ENCODE data around the gene LMCD1. TPM values are rescaled to one million over a fixed set of nuclear protein-coding genes. Genes with fewer than 3 reads are reported as not detected.

LMCD1 gene
- polyA plus RNA-seq, 2 donors: 17.2 to 21.2 TPM

DNA sequence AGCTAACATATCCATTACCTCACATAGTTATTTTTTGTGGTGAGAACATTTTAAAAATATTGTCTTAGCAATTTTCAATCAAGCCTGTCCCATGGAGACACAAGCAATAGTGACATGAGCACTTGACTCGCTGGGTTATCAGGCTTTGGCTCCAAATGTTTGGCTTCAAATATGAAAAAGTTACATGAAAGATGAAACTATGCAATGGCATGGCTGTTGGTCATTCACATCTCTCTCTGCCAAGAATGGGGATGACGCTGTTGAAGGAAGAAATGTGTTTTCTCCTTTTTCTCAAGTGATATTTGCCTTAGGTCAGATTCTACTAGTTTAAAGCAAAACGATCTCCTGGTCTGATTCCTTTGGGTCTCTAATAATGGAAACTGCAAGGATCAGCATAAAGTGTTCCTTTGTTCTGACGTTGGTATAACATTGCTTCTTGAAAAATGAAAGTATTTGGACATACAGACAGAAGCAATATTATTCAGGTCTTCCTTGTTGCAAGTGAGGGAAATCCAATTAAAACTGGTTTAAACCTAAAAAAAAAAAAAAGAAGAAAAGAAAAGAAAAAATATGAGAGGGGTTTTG is 71.8 kb downstream of the LMCD1 start:
- Histone ChIP-seq H3K27ac (ENCODE audit: low read depth in 2 of 2, low read length in 1 of 2) (no peak overlapping the region), H3K4me3 (ENCODE audit: low read depth in 1 of 2, low read length in 2 of 2) (no peak overlapping the region), H3K36me3 (ENCODE audit: control insufficient read depth in 2 of 2, insufficient read depth in 2 of 2, low read length in 1 of 2) (no peaks in the 10 kb centered on the region), H3K9me3 (ENCODE audit: control insufficient read depth in 2 of 2, insufficient read depth in 1 of 2, low read depth in 1 of 2, low read length in 1 of 2) (no peaks in the 10 kb centered on the region), H3K4me1 (ENCODE audit: control insufficient read depth in 2 of 2, insufficient read depth in 2 of 2, low read length in 1 of 2) (peaks cover 7 to 10% of the 10 kb centered on the region in 2 donors), H3K27me3 (ENCODE audit: control insufficient read depth in 1 of 2, insufficient read depth in 2 of 2, low read length in 2 of 2) (no peaks in the 10 kb centered on the region)
- 61 to 68% methylated on average over 4 of the region's 4 CpGs for WGBS, 2 donors

GRCh38 chr3:8574040-8574669 is 72.5 kb downstream of the LMCD1 start:
- no peaks in the 10 kb centered on the region for H3K9me3 ChIP-seq (ENCODE audit: control insufficient read depth in 2 of 2, insufficient read depth in 1 of 2, low read depth in 1 of 2, low read length in 1 of 2)
- peaks cover 7 to 10% of the 10 kb centered on the region in 2 donors for H3K4me1 ChIP-seq (ENCODE audit: control insufficient read depth in 2 of 2, insufficient read depth in 2 of 2, low read length in 1 of 2)
- H3K36me3 ChIP-seq (ENCODE audit: control insufficient read depth in 2 of 2, insufficient read depth in 2 of 2, low read length in 1 of 2): no peaks in the 10 kb centered on the region
- WGBS, 2 donors: 61 to 71% methylated on average over 2 of the region's 2 CpGs
- H3K27me3 ChIP-seq (ENCODE audit: control insufficient read depth in 1 of 2, insufficient read depth in 2 of 2, low read length in 2 of 2): no peaks in the 10 kb centered on the region
- H3K27ac ChIP-seq (ENCODE audit: low read depth in 2 of 2, low read length in 1 of 2): no peak overlapping the region
- H3K4me3 ChIP-seq (ENCODE audit: low read depth in 1 of 2, low read length in 2 of 2): no peak overlapping the region

- Histone ChIP-seq H3K4me1 (ENCODE audit: control insufficient read depth in 2 of 2, insufficient read depth in 2 of 2, low read length in 1 of 2) (peaks cover 7 to 10% of the 10 kb centered on the region in 2 donors), H3K27me3 (ENCODE audit: control insufficient read depth in 1 of 2, insufficient read depth in 2 of 2, low read length in 2 of 2) (no peaks in the 10 kb centered on the region), H3K9me3 (ENCODE audit: control insufficient read depth in 2 of 2, insufficient read depth in 1 of 2, low read depth in 1 of 2, low read length in 1 of 2) (no peaks in the 10 kb centered on the region), H3K4me3 (ENCODE audit: low read depth in 1 of 2, low read length in 2 of 2) (no peak overlapping the region), H3K36me3 (ENCODE audit: control insufficient read depth in 2 of 2, insufficient read depth in 2 of 2, low read length in 1 of 2) (no peaks in the 10 kb centered on the region), H3K27ac (ENCODE audit: low read depth in 2 of 2, low read length in 1 of 2) (peak overlapping the region in 1 of 2 donors; percentile 18)
- 75 to 80% methylated on average over 5 of the region's 5 CpGs for WGBS, 2 donors
Measured at GRCh38 chr3:8574670-8575322, 73.2 kb downstream of the LMCD1 start.

DNA sequence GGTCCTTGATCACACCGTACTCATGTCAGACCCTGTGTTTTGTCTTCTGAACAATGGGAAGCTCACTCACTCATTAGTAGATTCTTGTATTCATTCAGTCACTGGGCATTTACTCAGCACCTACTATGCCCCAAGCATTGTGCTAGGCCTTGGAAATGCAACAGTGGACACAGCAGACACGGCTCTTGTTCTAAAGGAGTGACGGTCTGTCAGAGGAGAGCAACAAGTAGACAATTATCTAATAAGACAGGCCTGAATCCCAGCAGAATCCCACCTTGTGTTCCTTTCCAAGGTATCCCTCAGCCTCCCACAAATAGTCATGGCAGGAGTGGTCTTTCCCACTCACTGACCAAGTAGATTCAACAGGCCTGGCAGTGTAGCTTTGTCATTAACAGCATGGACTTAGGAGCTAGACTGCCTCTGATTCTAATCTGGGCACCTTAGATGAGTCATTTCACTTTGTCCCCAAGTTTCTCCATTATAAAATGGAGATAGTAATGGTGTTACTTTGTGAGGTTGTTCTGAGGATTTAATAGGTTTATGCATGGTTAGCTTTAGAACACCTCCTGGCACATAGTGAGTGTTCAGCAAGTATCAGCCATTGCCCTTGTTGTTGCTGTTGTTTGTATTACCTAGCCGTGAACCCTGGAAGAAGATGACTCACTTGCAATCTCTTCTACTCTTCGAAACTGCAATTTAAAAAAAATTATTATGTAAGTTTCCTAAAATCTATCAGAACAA is 73.9 kb downstream of the LMCD1 start:
- WGBS, 2 donors: 71 to 75% methylated on average over 5 of the region's 5 CpGs
- no peaks in the 10 kb centered on the region for H3K36me3 ChIP-seq (ENCODE audit: control insufficient read depth in 2 of 2, insufficient read depth in 2 of 2, low read length in 1 of 2)
- no peaks in the 10 kb centered on the region for H3K9me3 ChIP-seq (ENCODE audit: control insufficient read depth in 2 of 2, insufficient read depth in 1 of 2, low read depth in 1 of 2, low read length in 1 of 2)
- H3K27ac ChIP-seq (ENCODE audit: low read depth in 2 of 2, low read length in 1 of 2): peak overlapping the region; percentile 18 to 64
- no peak overlapping the region for H3K4me3 ChIP-seq (ENCODE audit: low read depth in 1 of 2, low read length in 2 of 2)
- H3K4me1 ChIP-seq (ENCODE audit: control insufficient read depth in 2 of 2, insufficient read depth in 2 of 2, low read length in 1 of 2): peaks cover 7 to 10% of the 10 kb centered on the region in 2 donors
- H3K27me3 ChIP-seq (ENCODE audit: control insufficient read depth in 1 of 2, insufficient read depth in 2 of 2, low read length in 2 of 2): no peaks in the 10 kb centered on the region

DNA sequence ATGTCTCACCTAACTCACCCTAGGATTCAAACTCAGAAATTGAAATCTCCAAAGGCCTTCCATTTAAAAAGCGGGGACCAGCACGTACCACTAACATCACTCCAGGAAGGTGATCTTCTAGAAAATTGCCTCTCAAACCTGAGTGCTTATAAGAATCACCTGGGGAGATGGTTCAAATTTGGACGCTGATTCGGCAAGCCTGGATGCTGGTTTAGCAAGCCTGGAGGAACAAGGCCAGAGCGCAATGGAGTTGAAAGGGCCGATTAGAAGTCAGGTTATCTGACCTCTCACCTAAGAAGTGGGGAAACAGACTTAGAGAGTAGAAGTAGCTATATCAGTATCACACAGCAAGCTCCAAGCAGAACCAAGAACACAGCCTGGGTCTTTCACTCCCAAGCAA is 74.8 kb downstream of the LMCD1 start:
- no peaks in the 10 kb centered on the region for H3K9me3 ChIP-seq (ENCODE audit: control insufficient read depth in 2 of 2, insufficient read depth in 1 of 2, low read depth in 1 of 2, low read length in 1 of 2)
- no peak overlapping the region for H3K4me3 ChIP-seq (ENCODE audit: low read depth in 1 of 2, low read length in 2 of 2)
- H3K27me3 ChIP-seq (ENCODE audit: control insufficient read depth in 1 of 2, insufficient read depth in 2 of 2, low read length in 2 of 2): no peaks in the 10 kb centered on the region
- peaks cover 4 to 10% of the 10 kb centered on the region in 2 donors for H3K4me1 ChIP-seq (ENCODE audit: control insufficient read depth in 2 of 2, insufficient read depth in 2 of 2, low read length in 1 of 2)
- WGBS, 2 donors: 88 to 89% methylated on average over 6 of the region's 6 CpGs
- no peaks in the 10 kb centered on the region for H3K36me3 ChIP-seq (ENCODE audit: control insufficient read depth in 2 of 2, insufficient read depth in 2 of 2, low read length in 1 of 2)
- peak overlapping the region; percentile 15 to 40 for H3K27ac ChIP-seq (ENCODE audit: low read depth in 2 of 2, low read length in 1 of 2)

DNA sequence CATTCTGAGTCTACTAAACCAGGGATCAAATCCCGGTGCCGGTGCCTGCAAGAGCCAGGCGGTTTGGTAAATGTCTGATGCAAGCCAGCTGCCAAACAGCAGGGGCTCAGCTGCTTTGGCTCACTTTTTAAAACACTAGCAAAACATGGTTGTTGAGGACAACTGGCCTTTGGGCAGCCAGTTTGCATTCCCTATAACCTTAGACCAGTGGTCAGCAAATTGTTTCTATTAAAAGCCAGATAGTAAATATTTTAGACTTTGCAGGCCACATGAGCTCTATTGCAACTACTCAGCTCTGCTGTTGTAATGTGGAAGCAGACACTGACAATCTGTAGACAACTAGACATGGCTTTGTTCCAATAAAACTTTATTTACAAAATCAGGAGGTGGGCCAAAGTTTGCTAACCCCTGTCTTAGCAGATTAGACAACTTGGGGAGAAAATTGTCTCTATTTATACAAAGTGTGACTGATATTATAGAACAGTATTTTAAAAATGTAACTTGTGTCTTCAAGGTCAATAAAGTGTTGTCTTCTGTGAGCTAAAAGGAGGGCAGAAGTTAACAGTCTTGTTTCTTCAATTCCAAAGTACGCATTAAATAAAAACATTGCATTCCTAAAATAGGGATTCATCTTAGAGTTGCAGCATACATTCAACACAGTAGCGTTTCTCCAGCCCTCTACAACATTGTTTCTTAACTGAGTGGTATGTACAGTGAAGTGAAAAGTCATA is 75.4 kb downstream of the LMCD1 start:
- WGBS, 2 donors: 75 to 80% methylated on average over 5 of the region's 5 CpGs
- peaks cover 3 to 10% of the 10 kb centered on the region in 2 donors for H3K4me1 ChIP-seq (ENCODE audit: control insufficient read depth in 2 of 2, insufficient read depth in 2 of 2, low read length in 1 of 2)
- no peaks in the 10 kb centered on the region for H3K27me3 ChIP-seq (ENCODE audit: control insufficient read depth in 1 of 2, insufficient read depth in 2 of 2, low read length in 2 of 2)
- no peaks in the 10 kb centered on the region for H3K9me3 ChIP-seq (ENCODE audit: control insufficient read depth in 2 of 2, insufficient read depth in 1 of 2, low read depth in 1 of 2, low read length in 1 of 2)
- H3K36me3 ChIP-seq (ENCODE audit: control insufficient read depth in 2 of 2, insufficient read depth in 2 of 2, low read length in 1 of 2): no peaks in the 10 kb centered on the region
- no peak overlapping the region for H3K4me3 ChIP-seq (ENCODE audit: low read depth in 1 of 2, low read length in 2 of 2)
- H3K27ac ChIP-seq (ENCODE audit: low read depth in 2 of 2, low read length in 1 of 2): peak overlapping the region in 1 of 2 donors; percentile 40

DNA sequence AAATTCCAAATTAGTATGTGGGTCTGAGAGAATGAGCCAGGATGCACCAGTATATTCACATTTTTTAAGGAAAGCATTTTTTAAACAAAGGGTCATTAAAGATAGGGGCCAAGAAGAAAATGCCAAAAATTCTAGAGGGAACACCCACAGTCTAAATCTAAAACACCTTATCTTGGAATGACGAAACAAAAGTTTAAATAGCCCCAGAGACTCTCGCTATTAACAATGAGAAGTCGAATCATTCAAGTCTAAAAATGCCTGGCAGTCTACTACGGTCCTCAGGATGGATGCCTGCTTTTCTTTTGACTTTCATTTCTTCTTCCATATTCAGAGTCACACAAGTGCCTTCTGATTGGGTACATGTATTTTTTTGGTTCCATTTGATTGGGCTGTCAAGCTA is 76.7 kb downstream of the LMCD1 start:
- Histone ChIP-seq H3K4me1 (ENCODE audit: control insufficient read depth in 2 of 2, insufficient read depth in 2 of 2, low read length in 1 of 2) (peaks cover 3 to 12% of the 10 kb centered on the region in 2 donors), H3K9me3 (ENCODE audit: control insufficient read depth in 2 of 2, insufficient read depth in 1 of 2, low read depth in 1 of 2, low read length in 1 of 2) (no peaks in the 10 kb centered on the region), H3K4me3 (ENCODE audit: low read depth in 1 of 2, low read length in 2 of 2) (no peak overlapping the region), H3K27me3 (ENCODE audit: control insufficient read depth in 1 of 2, insufficient read depth in 2 of 2, low read length in 2 of 2) (no peaks in the 10 kb centered on the region), H3K27ac (ENCODE audit: low read depth in 2 of 2, low read length in 1 of 2) (no peak overlapping the region), H3K36me3 (ENCODE audit: control insufficient read depth in 2 of 2, insufficient read depth in 2 of 2, low read length in 1 of 2) (no peaks in the 10 kb centered on the region)
- 84 to 90% methylated on average over 4 of the region's 4 CpGs for WGBS, 2 donors

DNA sequence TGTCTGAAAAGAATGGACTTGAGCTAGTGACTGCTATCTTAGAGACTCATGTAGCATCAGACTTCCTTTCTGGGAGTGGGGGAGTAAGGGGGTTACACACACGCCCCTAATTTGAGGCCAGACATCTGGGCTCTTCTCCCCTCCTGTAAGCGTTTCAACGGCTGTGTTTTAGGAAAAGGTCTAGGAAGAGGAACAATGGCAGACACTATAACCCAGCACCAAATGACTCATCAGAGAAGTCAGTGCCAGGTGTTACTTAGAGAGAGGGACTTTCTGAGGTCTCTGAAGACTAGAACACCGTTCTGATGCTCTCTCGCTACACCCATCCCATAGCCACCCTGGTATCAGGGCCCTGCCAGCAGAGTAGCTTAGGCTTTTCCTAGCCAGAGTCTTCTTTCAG is 77.5 kb downstream of the LMCD1 start:
- H3K9me3 ChIP-seq (ENCODE audit: control insufficient read depth in 2 of 2, insufficient read depth in 1 of 2, low read depth in 1 of 2, low read length in 1 of 2): no peaks in the 10 kb centered on the region
- no peaks in the 10 kb centered on the region for H3K36me3 ChIP-seq (ENCODE audit: control insufficient read depth in 2 of 2, insufficient read depth in 2 of 2, low read length in 1 of 2)
- WGBS, 2 donors: 32 to 51% methylated on average over 5 of the region's 5 CpGs
- peaks cover 3 to 10% of the 10 kb centered on the region in 2 donors for H3K4me1 ChIP-seq (ENCODE audit: control insufficient read depth in 2 of 2, insufficient read depth in 2 of 2, low read length in 1 of 2)
- H3K27me3 ChIP-seq (ENCODE audit: control insufficient read depth in 1 of 2, insufficient read depth in 2 of 2, low read length in 2 of 2): no peaks in the 10 kb centered on the region
- H3K27ac ChIP-seq (ENCODE audit: low read depth in 2 of 2, low read length in 1 of 2): no peak overlapping the region
- H3K4me3 ChIP-seq (ENCODE audit: low read depth in 1 of 2, low read length in 2 of 2): no peak overlapping the region

- H3K36me3 ChIP-seq (ENCODE audit: control insufficient read depth in 2 of 2, insufficient read depth in 2 of 2, low read length in 1 of 2): no peaks in the 10 kb centered on the region
- no peaks in the 10 kb centered on the region for H3K9me3 ChIP-seq (ENCODE audit: control insufficient read depth in 2 of 2, insufficient read depth in 1 of 2, low read depth in 1 of 2, low read length in 1 of 2)
- WGBS, 2 donors: 78 to 85% methylated on average over 5 of the region's 5 CpGs
- peaks cover 0 to 7% of the 10 kb centered on the region in 2 donors for H3K4me1 ChIP-seq (ENCODE audit: control insufficient read depth in 2 of 2, insufficient read depth in 2 of 2, low read length in 1 of 2)
- no peak overlapping the region for H3K27ac ChIP-seq (ENCODE audit: low read depth in 2 of 2, low read length in 1 of 2)
- no peak overlapping the region for H3K4me3 ChIP-seq (ENCODE audit: low read depth in 1 of 2, low read length in 2 of 2)
- H3K27me3 ChIP-seq (ENCODE audit: control insufficient read depth in 1 of 2, insufficient read depth in 2 of 2, low read length in 2 of 2): no peaks in the 10 kb centered on the region
Measured at GRCh38 chr3:8579943-8580342, 78.3 kb downstream of the LMCD1 start.
